Adipocyte (in vitro differentiated cells): Measurements from ENCODE around the gene SEL1L3.

Experiments used
- DNase-seq: peaks from one replicate; pipeline ENCODE4 v3.0.0-alpha.2; 2015; ENCODE audit warnings: low read depth
- H3K27me3 ChIP-seq: replicated peaks from 2 replicates; pipeline ENCODE4 v1.7.0; 2013; ENCODE audit warnings: mild to moderate bottlenecking, low read length, moderate library complexity; ENCODE audit not compliant: control insufficient read depth, insufficient read depth
- H3K36me3 ChIP-seq: 2 replicates; pipeline ENCODE4 v1.7.0; 2013; ENCODE audit warnings: low read length, mild to moderate bottlenecking, moderate library complexity; ENCODE audit not compliant: control insufficient read depth, insufficient read depth, severe bottlenecking
- H3K4me1 ChIP-seq: 2 replicates; pipeline ENCODE4 v1.7.0; 2013; ENCODE audit warnings: mild to moderate bottlenecking, low read length, moderate library complexity; ENCODE audit not compliant: control insufficient read depth, insufficient read depth
- H3K4me3 ChIP-seq: 2 replicates; pipeline ENCODE4 v1.7.0; 2013; ENCODE audit warnings: mild to moderate bottlenecking, low read length, moderate library complexity
- H3K9ac ChIP-seq: 2 replicates; pipeline ENCODE4 v1.7.0; 2013; ENCODE audit warnings: mild to moderate bottlenecking, low read length, moderate library complexity
- H3K9me3 ChIP-seq: 2 replicates; pipeline ENCODE4 v1.7.0; 2013; ENCODE audit warnings: mild to moderate bottlenecking, low read length, moderate library complexity; ENCODE audit not compliant: control insufficient read depth

SEL1L3 gene

GRCh38 chr4:25779021-25779420 lies 83.8 kb downstream of the SEL1L3 start:
- DNase-seq = no peak
- no peaks in the 10 kb centered on the region for H3K36me3 ChIP-seq
- H3K27me3 ChIP-seq = no peaks in the 10 kb centered on the region
- H3K9ac ChIP-seq = no peak overlapping the region
- no peak overlapping the region for H3K4me3 ChIP-seq
- peaks cover 14% of the 10 kb centered on the region for H3K9me3 ChIP-seq
- H3K4me1 ChIP-seq = no peaks in the 10 kb centered on the region

GRCh38 chr4:25776795-25777194 lies 86.0 kb downstream of the SEL1L3 start:
- Histone ChIP-seq H3K4me1 (peaks cover 3% of the 10 kb centered on the region), H3K27me3 (no peaks in the 10 kb centered on the region), H3K9ac (no peak overlapping the region), H3K9me3 (peaks cover 14% of the 10 kb centered on the region), H3K4me3 (no peak overlapping the region), H3K36me3 (no peaks in the 10 kb centered on the region)
- DNase-seq = no peak

GRCh38 chr4:25775166-25775565 lies 87.6 kb downstream of the SEL1L3 start:
- H3K9me3 ChIP-seq = peaks cover 14% of the 10 kb centered on the region

GRCh38 chr4:25773358-25773757 lies 89.4 kb downstream of the SEL1L3 start:
- Histone ChIP-seq H3K36me3 (no peaks in the 10 kb centered on the region), H3K9me3 (peaks cover 14% of the 10 kb centered on the region), H3K9ac (no peak overlapping the region), H3K27me3 (no peaks in the 10 kb centered on the region), H3K4me3 (no peak overlapping the region), H3K4me1 (peaks cover 25% of the 10 kb centered on the region)
- DNase-seq = no peak

More at GRCh38 chr4:25775166-25775565, 87.6 kb downstream of the SEL1L3 start:
- no peak overlapping the region for H3K4me3 ChIP-seq
- DNase-seq = no peak
- no peaks in the 10 kb centered on the region for H3K36me3 ChIP-seq
- H3K4me1 ChIP-seq = peaks cover 13% of the 10 kb centered on the region
- H3K27me3 ChIP-seq = no peaks in the 10 kb centered on the region
- H3K9ac ChIP-seq = no peak overlapping the region

GRCh38 chr4:25771672-25772071 lies 91.1 kb downstream of the SEL1L3 start:
- no peak for DNase-seq
- no peak overlapping the region for H3K4me3 ChIP-seq
- H3K4me1 ChIP-seq = peaks cover 25% of the 10 kb centered on the region
- peak overlapping the region; percentile 33 for H3K9ac ChIP-seq
- H3K36me3 ChIP-seq = no peaks in the 10 kb centered on the region
- no peaks in the 10 kb centered on the region for H3K27me3 ChIP-seq
- H3K9me3 ChIP-seq = peaks cover 7% of the 10 kb centered on the region

- no peaks in the 10 kb centered on the region for H3K27me3 ChIP-seq
- no peak overlapping the region for H3K4me3 ChIP-seq
- H3K4me1 ChIP-seq = peaks cover 25% of the 10 kb centered on the region
- peaks cover under 1% of the 10 kb centered on the region for H3K9me3 ChIP-seq
- peak overlapping the region; percentile 33 for H3K9ac ChIP-seq
- H3K36me3 ChIP-seq = no peaks in the 10 kb centered on the region
- DNase-seq = peak; percentile 10
Observed at GRCh38 chr4:25770847-25771246, 91.9 kb downstream of the SEL1L3 start.

GRCh38 chr4:25769251-25769650 lies 93.5 kb downstream of the SEL1L3 start:
- Histone ChIP-seq H3K9ac (no peak overlapping the region), H3K9me3 (no peaks in the 10 kb centered on the region), H3K27me3 (no peaks in the 10 kb centered on the region), H3K4me3 (no peak overlapping the region), H3K36me3 (no peaks in the 10 kb centered on the region), H3K4me1 (peaks cover 25% of the 10 kb centered on the region)
- DNase-seq = peak; percentile 27

- no peak overlapping the region for H3K4me3 ChIP-seq
- no peaks in the 10 kb centered on the region for H3K36me3 ChIP-seq
- no peaks in the 10 kb centered on the region for H3K27me3 ChIP-seq
- peaks cover 25% of the 10 kb centered on the region for H3K4me1 ChIP-seq
- peak; percentile 85 for DNase-seq
- no peak overlapping the region for H3K9ac ChIP-seq
- no peaks in the 10 kb centered on the region for H3K9me3 ChIP-seq
Observed at GRCh38 chr4:25767877-25768725, 94.7 kb downstream of the SEL1L3 start.

GRCh38 chr4:25760518-25761157 lies 102.2 kb downstream of the SEL1L3 start:
- H3K9ac ChIP-seq = no peak overlapping the region
- no peaks in the 10 kb centered on the region for H3K9me3 ChIP-seq
- H3K4me3 ChIP-seq = no peak overlapping the region
- H3K36me3 ChIP-seq = no peaks in the 10 kb centered on the region
- peaks cover 3% of the 10 kb centered on the region for H3K27me3 ChIP-seq
- DNase-seq = peak; percentile 32
- H3K4me1 ChIP-seq = no peaks in the 10 kb centered on the region

- Histone ChIP-seq H3K4me3 (no peak overlapping the region), H3K36me3 (no peaks in the 10 kb centered on the region), H3K27me3 (peaks cover 3% of the 10 kb centered on the region), H3K4me1 (no peaks in the 10 kb centered on the region), H3K9ac (no peak overlapping the region), H3K9me3 (no peaks in the 10 kb centered on the region)
- DNase-seq = no peak
Observed at GRCh38 chr4:25760048-25760447, 102.7 kb downstream of the SEL1L3 start.

GRCh38 chr4:25759101-25759500 lies 103.7 kb downstream of the SEL1L3 start:
- no peak overlapping the region for H3K9ac ChIP-seq
- no peak overlapping the region for H3K4me3 ChIP-seq
- H3K27me3 ChIP-seq = peaks cover 3% of the 10 kb centered on the region
- no peak for DNase-seq
- no peaks in the 10 kb centered on the region for H3K4me1 ChIP-seq
- no peaks in the 10 kb centered on the region for H3K9me3 ChIP-seq
- H3K36me3 ChIP-seq = no peaks in the 10 kb centered on the region
